HepG2 (cell line): ENCODE results near the gene LEFTY2. TPM values are rescaled to one million over a fixed set of nuclear protein-coding genes. Genes with fewer than 3 reads are reported as not detected.

Source experiments
- DZIP1 ChIP-seq: sonication (generic); formaldehyde crosslinking; IDR thresholded peaks from 2 replicates; pipeline ENCODE4 v1.5.0; 2020; ENCODE audit warnings: mild to moderate bottlenecking, missing genetic modification reagents
- ETS1 ChIP-seq: sonication (generic); formaldehyde crosslinking; IDR thresholded peaks from 2 replicates; pipeline ENCODE4 v1.4.0; 2020; ENCODE audit warnings: missing genetic modification reagents
- FUBP1 ChIP-seq: sonication (generic); formaldehyde crosslinking; IDR thresholded peaks from 2 replicates; pipeline ENCODE4 v1.5.1; 2020; ENCODE audit warnings: missing genetic modification reagents, mild to moderate bottlenecking, borderline replicate concordance
- GATAD2A ChIP-seq: IDR thresholded peaks from 2 replicates; pipeline ENCODE4 v1.6.1; 2016
- HOMEZ ChIP-seq: IDR thresholded peaks from 2 replicates; pipeline ENCODE4 v1.6.1; 2016; ENCODE audit warnings: low read depth
- JDP2 ChIP-seq: sonication (generic); formaldehyde crosslinking; IDR thresholded peaks from 2 replicates; pipeline ENCODE4 v1.8.1; 2022; ENCODE audit warnings: missing genetic modification reagents, borderline replicate concordance
- MYNN ChIP-seq: sonication (generic); formaldehyde crosslinking; IDR thresholded peaks from 2 replicates; pipeline ENCODE4 v1.4.0; 2020; ENCODE audit warnings: mild to moderate bottlenecking, low read depth, missing genetic modification reagents
- NCOA2 ChIP-seq: sonication (generic); formaldehyde crosslinking; IDR thresholded peaks from 2 replicates; pipeline ENCODE4 v1.8.0; 2022; ENCODE audit warnings: inconsistent platforms
- NFKB2 ChIP-seq: sonication (generic); formaldehyde crosslinking; IDR thresholded peaks from 2 replicates; pipeline ENCODE4 v1.4.0; 2020; ENCODE audit warnings: missing genetic modification reagents, borderline replicate concordance
- POGZ ChIP-seq: sonication (generic); formaldehyde crosslinking; IDR thresholded peaks from 2 replicates; pipeline ENCODE4 v1.4.0; 2020; ENCODE audit warnings: mild to moderate bottlenecking, missing genetic modification reagents
- SRSF4 ChIP-seq: fragments of 200-400 bp; formaldehyde crosslinking; IDR thresholded peaks from one replicate; pipeline ENCODE4 v1.6.1; 2018; ENCODE audit warnings: mild to moderate bottlenecking, low read depth, low read length, moderate library complexity; ENCODE audit not compliant: poor library complexity, severe bottlenecking
- ZFP82 ChIP-seq: sonication (generic); formaldehyde crosslinking; IDR thresholded peaks from 2 replicates; pipeline ENCODE4 v1.5.1; 2020; ENCODE audit warnings: mild to moderate bottlenecking, missing genetic modification reagents, borderline replicate concordance
- ZNF24 ChIP-seq: fragments of 450-650 bp; IDR thresholded peaks from 2 replicates; pipeline ENCODE4 v1.6.1; 2017; ENCODE audit warnings: antibody characterized with exemption, mild to moderate bottlenecking
- ZNF281 ChIP-seq: sonication (generic); formaldehyde crosslinking; IDR thresholded peaks from 2 replicates; pipeline ENCODE4 v1.4.0; 2020; ENCODE audit warnings: missing genetic modification reagents, borderline replicate concordance
- ZSCAN12 ChIP-seq: sonication (generic); formaldehyde crosslinking; IDR thresholded peaks from 2 replicates; pipeline ENCODE4 v1.9.0; 2021; ENCODE audit warnings: mild to moderate bottlenecking, missing genetic modification reagents
- polyA plus RNA-seq, 8 experiments: library from polyadenylated mRNA; depleted of rRNA in 3 of 8; stranded (reverse) in 7 of 8; unstranded in 1 of 8; fragments of >200 nt; fragmentation: Illumina TruSeq in 4 of 8; extraction: Trizol in 4 of 8; gene quantifications; 2 replicates each; pipeline versions ENCODE4 v1.2.1 to v1.2.3, GENCODE V29; 2011 to 2016; ENCODE audit warnings: low read depth in 4 of 8, missing spikeins in 1 of 8, mixed read lengths in 1 of 8; ENCODE audit not compliant: insufficient read depth in 1 of 8
- total RNA-seq, 5 experiments: library from RNA; depleted of rRNA; stranded (reverse); fragments of >200 nt; fragmentation: Illumina TruSeq; extraction: Trizol; gene quantifications; 2 replicates each; pipeline ENCODE4 v1.2.3, GENCODE V29; 2016; ENCODE audit warnings: low read depth in 1 of 5
- TF ChIP-seq, protein P1 (sequence below): sonication (generic); formaldehyde crosslinking; IDR thresholded peaks from 2 replicates; pipeline ENCODE4 v1.4.0; 2020; ENCODE audit warnings: mild to moderate bottlenecking, missing genetic modification reagents

The LEFTY2 gene
- total and polyA plus RNA-seq, 2 of the 13 experiments (the other 11 are each of a cell fraction or from before 2014, with no cell fraction given) = 0.13 to 0.33 TPM

DNA sequence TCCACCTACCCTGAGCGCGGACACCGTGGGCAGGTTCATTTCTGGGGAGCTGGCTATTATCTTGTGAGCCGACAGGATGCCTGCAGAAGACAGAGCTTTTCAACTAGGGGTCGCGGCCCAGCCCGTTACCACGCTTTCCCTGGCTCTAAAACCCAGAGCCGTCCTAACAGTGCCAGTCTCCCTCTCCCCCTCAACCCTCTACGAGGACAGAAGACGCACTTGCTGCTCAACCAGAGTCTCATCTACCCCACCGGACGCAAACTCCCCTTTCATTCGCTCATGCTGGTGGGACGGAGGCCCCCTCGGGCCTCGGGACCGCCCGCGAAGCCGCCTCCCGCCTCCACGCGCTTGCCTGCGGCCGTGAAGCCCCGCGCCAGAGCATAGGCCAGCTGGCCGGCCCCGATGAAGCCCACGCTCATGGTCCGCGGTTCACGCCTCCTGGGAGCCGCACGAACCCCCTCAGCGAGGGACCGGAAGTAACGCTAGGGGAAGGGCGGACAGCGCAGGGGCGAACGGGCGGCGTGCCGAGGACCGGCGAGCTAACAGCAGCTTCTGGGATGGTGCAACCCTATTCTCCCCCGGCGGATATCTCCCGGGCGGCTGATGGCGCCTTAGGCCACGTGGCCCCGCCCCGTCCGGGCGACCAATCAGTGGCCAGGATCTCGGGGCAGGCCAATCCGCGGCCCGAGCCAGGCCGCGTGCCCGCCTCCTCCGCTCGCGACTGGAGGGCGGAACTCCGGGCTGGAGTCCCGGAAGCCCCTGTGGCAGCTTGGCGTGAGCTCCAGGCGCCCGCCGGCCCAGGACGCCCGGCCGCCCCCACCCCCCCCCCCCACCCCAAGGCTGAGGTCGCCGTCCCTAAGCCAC lies 17.1 kb downstream of the LEFTY2 start, which contains the start of gene PYCR2 (continued):
- peak; percentile 52; the same call in 1 of the 2 replicates for TF ChIP-seq ZNF281 (CRISPR knock-in tag)
- TF ChIP-seq ETS1 (CRISPR knock-in tag) = no peak
- no peak for TF ChIP-seq ZSCAN12 (CRISPR knock-in tag)
- TF ChIP-seq MYNN (CRISPR knock-in tag) = no peak
- no peak for TF ChIP-seq SRSF4
- no peak for TF ChIP-seq NCOA2 (CRISPR knock-in tag)
- TF ChIP-seq DZIP1 = no peak
- TF ChIP-seq NFKB2 (CRISPR knock-in tag) = peak; percentile 41; the same call in 1 of the 2 replicates
- no peak for TF ChIP-seq JDP2
- TF ChIP-seq ZNF24 = no peak
- TF ChIP-seq HOMEZ = no peak
- TF ChIP-seq GATAD2A (CRISPR knock-in tag) = peak; percentile 62
- no peak for TF ChIP-seq ZFP82 (CRISPR knock-in tag)
- TF ChIP-seq FUBP1 (CRISPR knock-in tag) = no peak
- peak; percentile 68; the same call in 1 of the 2 replicates for TF ChIP-seq POGZ (CRISPR knock-in tag)
- TF ChIP-seq, protein P1, sequence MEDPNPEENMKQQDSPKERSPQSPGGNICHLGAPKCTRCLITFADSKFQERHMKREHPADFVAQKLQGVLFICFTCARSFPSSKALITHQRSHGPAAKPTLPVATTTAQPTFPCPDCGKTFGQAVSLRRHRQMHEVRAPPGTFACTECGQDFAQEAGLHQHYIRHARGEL (CRISPR knock-in tag) = peak; percentile 67; the same call in 1 of the 2 replicates
